ENCODE results near the gene SYNCRIP.
"Not testable (repeated sequence)": the region's sequence is repeated elsewhere in the genome, so short reads cannot be mapped to it uniquely, and the experiment has no call there.

SYNCRIP gene

DNA sequence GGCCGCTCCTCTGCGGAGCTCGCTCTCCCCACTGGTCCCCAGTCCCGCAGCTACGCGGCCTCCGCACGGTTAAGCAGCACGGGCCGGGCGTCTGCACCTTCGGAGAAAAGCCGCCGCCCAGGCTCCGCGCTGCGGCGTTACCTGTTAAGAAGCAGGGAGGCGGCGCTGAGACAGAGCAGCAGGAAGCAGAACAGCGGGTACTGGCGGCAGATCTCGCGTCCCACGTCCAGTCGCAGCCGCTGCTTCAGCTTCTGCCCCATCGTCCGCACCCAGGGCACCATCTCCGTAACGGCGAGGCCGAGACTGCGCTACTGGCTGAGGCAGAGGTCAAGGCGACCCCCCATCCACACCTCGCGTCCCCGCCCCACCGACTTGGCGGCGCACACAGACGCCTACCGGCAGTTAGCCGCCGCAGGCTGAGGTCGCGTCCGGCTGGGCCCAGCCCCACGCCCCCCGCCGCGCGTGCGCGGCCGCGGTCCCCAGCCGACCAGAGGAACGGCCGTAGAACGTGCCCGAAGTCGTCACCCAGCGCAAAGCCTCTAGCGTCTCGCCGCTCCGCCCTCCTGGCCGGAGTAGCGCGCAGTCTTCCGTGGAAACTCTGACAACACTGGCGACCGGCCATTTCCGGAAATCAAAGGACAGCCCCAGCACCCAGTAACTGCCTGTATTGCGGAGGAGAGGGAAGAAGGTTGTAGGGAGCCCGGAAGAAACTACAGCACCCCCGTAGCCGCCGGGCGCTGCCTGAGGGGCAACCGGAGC, 49.1 kb downstream of the SYNCRIP start, which contains the start of gene SNX14:
TSS of gene SNX14 (minus strand) at position 421 of the 759 bp plus-strand sequence. CDS start at position 281, 140 bp downstream.
- DNase-seq, result peak; percentile 63 to 79

DNA sequence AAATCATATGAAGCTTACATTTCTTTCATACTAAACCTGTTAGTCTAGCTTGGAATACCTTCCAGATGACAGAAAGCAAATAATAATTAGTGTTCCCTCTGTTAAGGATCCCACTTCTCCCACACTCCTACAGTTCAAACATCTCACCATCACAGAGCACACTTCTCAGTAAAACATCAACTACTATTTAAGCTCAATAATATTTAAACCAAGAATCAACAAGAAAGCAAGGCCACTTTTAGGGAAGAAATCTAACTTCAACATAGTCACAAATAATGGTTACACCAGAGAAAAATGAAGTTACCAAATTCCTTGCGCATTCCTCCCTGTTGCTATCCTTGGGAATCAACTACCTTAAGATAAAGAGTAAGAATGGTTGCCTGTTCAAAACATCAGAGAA, 50.7 kb downstream of the SYNCRIP start:
- no peak for DNase-seq

DNA sequence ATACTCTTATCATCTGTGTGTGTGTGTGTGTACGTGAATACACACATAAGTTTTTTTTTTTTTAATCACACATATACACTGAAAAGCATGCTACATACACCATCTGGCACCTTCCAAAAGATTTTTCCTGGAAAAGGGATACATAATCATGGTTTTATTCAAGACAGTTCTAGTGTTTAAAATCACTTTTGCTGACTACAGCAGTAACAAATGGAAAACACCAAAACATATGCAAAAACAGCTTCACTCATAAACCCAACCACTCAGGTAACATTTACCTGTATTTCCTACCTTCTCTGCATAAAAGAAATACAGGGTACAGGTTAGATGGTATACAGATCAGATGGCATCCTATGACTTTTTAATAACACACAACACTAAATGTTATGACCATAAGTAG, 51.5 kb downstream of the SYNCRIP start:
- DNase-seq, result no peak

DNA sequence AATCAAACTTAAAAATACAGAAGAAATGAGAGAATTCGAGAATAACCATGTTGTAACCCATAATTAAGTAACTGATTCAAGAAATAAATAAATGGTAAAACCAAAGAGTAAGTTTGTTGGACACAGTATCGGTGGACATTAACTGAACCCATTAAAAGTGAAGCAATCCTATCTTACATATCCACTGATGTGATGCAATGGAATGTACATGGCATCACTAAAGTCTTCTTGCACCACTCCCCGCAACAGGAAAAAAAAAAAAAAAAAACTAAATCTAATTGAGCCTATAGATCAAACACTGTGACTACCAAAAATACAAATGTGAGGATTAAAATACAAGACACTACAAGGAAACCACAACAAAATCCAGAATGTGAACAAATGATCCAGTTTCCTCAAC, 56.9 kb downstream of the SYNCRIP start:
- DNase-seq, result no peak

DNA sequence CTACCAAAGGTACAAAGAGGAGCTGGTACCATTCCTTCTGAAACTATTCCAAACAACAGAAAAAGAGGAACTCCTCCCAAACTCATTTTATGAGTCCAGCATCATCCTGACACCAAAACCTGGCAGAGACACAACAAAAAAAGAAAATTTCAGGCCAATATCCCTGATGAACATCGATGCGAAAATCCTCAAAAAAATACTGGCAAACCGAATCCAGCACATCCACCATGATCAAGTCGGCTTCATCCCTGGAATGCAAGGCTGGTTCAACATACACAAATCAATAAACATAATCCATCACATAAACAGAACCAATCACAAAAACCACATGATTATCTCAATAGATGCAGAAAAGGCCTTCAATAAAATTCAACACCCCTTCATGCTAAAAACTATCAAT, 59.9 kb downstream of the SYNCRIP start:
- DNase-seq, result not testable (repeated sequence)

DNA sequence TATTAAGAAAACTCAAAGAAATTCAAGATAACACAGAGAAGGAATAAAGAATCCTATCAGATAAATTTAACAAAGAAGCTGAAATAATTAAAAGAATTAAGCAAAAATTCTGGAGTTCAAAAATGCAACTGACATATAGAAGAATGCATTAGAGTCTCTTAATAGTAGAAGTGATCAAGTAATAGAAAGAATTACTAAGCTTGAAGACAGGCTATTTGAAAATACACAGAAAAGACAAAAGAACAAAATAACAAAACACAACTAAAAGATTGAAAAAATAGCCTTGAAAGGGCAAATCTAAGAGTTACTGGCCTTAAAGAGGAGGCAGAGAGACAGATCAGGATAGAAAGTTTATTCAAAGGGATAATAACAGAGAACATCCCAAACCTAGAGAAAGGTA, 61.1 kb downstream of the SYNCRIP start:
- DNase-seq, result no peak

DNA sequence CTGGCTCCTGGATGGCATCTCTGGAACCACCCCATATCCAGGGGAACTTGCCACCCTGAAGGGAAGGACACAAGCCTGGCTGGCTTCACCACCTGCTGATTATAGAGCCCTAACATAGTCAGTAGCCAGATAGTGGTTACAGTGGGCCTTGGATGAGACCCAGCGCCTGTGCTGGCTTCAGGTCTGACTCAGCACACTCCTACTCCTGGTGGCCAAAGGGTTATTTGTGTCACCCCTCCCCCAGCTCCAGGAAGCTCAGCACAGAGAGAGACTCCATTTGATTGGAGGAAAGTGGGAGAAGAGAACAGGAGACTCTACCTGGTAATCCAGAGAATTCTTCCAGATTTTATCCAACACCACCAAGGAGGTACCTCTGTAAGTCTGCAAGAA, 61.8 kb downstream of the SYNCRIP start:
- no peak for DNase-seq

DNA sequence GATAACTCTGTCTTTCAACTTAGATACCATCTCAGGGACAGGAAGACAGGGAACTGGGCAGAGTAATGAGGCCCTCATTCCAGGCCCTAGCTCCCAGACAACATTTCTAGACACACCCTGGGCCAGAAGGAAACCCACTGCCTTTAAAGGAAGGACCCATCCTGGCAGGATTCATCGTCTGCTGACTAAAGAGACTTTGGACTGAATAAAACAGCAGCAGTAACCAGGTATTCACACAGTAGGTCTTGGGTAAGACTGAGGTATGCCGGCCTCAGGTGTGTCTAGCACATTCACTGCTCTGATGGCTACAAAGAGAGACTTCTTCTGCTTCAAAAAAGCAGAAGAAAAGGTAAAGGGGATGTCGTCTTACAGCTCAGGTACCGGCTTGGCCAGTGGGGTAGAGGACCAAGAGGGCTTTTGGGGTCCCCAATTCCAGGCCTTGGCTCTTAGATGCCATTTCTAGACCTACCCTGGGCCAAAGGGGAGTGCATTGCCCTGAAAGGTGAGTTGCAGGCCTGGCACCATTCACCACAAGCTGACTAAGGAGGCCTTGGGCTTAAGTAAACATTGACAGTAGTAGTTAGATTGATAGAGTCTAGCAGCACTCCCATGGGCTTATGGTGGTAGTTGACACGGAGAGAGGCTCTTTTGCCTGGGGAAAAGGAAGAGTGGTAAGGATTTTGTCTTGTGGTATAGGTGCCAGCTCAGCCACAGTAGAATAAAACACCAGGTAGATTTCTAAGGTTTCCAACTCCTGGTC, 62.4 kb downstream of the SYNCRIP start:
- DNase-seq, result no peak

DNA sequence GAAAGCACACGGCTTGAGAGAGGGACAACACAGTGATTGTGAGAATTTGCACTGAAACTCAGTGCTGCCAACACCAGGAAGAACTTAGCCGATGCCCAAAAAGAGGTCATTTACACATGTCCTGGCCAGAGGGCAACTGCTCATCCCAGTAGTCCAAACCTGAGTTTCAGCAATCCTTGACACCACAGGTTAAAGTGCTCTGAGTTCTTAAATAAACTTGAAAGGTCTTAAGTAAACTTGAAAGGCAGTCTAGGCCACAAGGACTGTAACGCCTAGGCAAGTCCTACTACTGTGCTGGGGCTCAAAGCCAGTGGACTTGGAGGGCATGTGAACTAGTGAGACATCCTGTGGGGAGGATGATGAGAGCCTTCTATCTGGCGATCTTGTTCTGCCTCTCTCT, 63.1 kb downstream of the SYNCRIP start:
- DNase-seq, result no peak

DNA sequence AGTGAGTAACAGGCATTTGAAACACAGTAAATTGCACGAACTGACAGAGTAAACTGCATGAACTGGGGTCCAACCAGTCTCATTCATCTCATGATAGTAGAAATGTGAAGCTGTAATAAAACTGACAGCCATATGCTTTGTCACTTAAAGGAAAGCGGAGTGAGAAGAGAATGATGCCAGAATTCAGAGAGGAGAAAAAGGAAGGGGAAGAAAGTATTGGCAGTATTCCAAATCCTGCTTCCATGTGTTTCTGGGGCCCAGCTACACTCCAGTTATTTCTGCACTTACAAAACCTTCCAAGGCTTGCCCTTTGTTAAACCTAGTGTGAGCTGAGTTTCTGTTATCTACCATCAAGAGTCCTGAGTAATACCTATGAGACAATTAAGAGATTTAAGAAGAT, 66.2 kb downstream of the SYNCRIP start:
- no peak for DNase-seq

DNA sequence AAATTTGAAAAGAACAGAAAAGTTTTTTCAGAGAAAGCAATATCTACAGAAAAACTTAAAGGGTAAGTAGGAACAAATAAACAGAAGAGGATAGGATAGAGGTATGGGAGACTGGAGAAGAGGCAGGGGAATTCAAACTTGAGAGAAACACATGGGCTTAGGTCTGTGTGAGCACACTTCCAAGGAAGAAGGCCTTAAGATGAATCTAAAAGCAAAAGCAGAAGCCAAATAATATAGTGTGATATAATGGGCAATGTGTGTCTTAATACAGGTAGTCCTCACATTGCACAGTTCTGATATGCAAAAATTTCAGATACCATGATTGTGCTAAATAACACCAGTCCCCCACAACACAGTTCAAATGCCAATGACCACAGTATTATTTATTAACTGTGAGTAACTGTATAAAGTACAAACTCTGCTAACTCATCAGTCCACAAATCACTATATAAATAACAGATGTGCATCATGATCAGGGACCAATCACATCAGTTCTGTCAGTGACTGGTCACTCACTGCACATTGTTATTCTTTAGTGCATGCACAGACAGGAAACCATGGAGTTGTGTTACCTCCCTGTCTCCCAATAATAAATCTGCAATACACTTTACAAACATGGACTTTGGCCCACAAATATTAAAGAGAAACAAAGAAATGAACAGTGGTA, 67.6 kb downstream of the SYNCRIP start:
- DNase-seq, result no peak

DNA sequence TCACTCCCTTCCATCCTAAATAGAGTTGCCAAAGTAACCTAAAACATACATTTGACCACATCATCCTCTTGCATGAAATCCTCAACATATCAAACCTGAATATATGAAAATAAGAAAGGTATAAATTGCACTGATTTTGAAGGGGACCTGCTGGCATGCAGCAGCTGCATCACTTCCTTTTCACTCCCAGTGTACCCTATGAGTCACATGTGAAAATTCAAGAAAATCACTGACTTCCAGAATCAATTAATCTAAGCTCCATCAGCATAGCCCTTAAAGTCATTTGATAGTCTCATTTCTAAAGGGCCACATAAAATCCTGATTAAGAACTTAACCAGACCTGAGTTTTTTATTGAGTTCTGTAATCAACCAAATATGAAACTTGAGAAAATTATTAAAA, 73.4 kb downstream of the SYNCRIP start:
- no peak for DNase-seq

DNA sequence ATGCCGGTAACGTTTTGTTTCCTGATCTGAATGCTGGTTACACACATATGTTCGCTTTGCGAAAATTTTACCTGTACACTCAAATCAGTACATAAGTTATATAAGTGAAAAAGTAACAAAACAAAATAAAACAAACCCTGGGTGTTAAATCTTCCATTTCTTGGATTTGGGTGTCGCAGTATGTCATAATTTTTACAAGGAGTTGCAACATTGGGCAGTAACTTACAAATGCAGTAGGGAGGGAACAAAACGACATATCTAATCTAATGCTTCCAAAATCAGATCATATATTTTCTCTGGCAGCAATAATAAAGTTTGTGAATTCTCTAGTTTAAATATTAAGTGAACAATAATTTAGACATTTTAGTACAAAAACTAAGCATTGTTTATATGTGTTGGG, 74.3 kb downstream of the SYNCRIP start:
- DNase-seq, result no peak

DNA sequence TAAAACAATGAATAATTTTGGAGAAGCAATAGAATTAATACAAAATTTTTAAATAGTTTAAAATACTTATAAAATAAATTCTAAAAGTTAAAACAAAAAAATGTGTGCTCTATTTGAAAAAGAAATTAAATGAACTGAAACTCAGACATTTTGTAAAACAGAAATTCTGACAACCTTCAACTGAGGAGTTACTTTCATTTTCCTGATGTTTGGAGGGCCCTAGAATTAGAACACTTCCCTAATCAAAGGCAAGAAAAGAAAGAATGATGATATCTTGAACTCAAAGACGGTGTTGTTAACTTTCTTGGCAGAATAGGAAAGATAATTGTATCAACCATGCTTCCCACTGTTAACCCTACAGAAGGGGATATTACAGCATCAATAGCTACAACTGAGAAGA, 77.0 kb downstream of the SYNCRIP start:
- DNase-seq, result no peak

DNA sequence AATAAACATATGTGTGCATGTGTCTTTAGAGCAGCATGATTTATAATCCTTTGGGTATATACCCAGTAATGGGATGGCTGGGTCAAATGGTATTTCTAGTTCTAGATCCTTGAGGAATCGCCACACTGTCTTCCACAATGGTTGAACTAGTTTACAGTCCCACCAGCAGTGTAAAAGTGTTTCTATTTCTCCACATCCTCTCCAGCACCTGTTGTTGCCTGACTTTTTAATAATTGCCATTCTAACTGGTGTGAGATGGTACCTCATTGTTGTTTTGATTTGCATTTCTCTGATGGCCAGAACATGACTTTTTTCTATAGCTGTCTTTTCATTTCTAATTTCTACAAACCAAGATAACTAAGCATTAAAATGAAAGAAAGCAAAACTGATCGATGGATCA, 78.5 kb downstream of the SYNCRIP start:
- DNase-seq, result not testable (repeated sequence)
